GM12878 (cell line): Measurements from ENCODE around the gene CUL5. TPM values are rescaled to one million over a fixed set of nuclear protein-coding genes. Genes with fewer than 3 reads are reported as not detected.

Source experiments
- ATAC-seq: fragments of 200-7000 bp; cut with Tn5 transposase; 3 replicates; pipeline ENCODE4 v1.9.1; 2020; ENCODE audit warnings: mild to moderate bottlenecking, moderate library complexity
- BruUV-seq: library from RNA; stranded (reverse); fragments of 400-500 nt; replicated peaks from 2 replicates; lab custom pipeline; 2021; lab: Mats Ljungman, UMichigan
- CTCF ChIA-PET: fragments of 300-600 bp; sonication (Branson Sonifier 250); formaldehyde crosslinking; extraction: SDS; loops from one replicate; lab custom pipeline; 2021; ENCODE audit warnings: inconsistent platforms; lab: Yijun Ruan, JAX
- POLR2A ChIA-PET: fragments of 350-600 bp; formaldehyde crosslinking; extraction: SDS; loops from one replicate; lab custom pipeline; 2021; ENCODE audit warnings: inconsistent platforms; lab: Charles Lee
- RAD21 ChIA-PET: fragments of 300-600 bp; sonication (Branson Sonifier 250); formaldehyde crosslinking; loops from one replicate; lab custom pipeline; 2023; ENCODE audit warnings: antibody characterized with exemption; ENCODE audit not compliant: unreplicated experiment; lab: Charles Lee
- SMC1A ChIA-PET: fragments of 300-600 bp; sonication (Branson Sonifier 250); formaldehyde crosslinking; loops from one replicate; lab custom pipeline; 2023; ENCODE audit not compliant: unreplicated experiment, uncharacterized antibody; lab: Charles Lee
- DNase-seq: peaks from one replicate; pipeline ENCODE4 v3.0.0-alpha.2; 2011; ENCODE audit warnings: low read depth, low spot score
- FAIRE-seq: peaks from 3 replicates; lab custom pipeline; 2011; peaks lifted over from hg19 to GRCh38; lab: Jason Lieb, UNC
- H2AFZ ChIP-seq: 2 replicates; pipeline ENCODE4 v1.6.0; 2011; ENCODE audit warnings: low read depth, low read length, control low read depth; ENCODE audit not compliant: control insufficient read depth
- H3K27ac ChIP-seq: 2 replicates; pipeline ENCODE4 v1.5.1; 2011; ENCODE audit warnings: control low read depth; ENCODE audit not compliant: control insufficient read depth, insufficient read depth
- H3K27me3 ChIP-seq, 2 experiments: replicated peaks in 1 of 2; 2 replicates each; pipeline versions ENCODE4 v1.6.0 to v1.6.1; 2011; ENCODE audit warnings: low read length in 1 of 2; ENCODE audit not compliant: control insufficient read depth in 2 of 2, insufficient read depth in 2 of 2
- H3K36me3 ChIP-seq, 2 experiments: 2 replicates each; pipeline ENCODE4 v1.5.1; 2011; ENCODE audit warnings: low read length in 1 of 2; ENCODE audit not compliant: control insufficient read depth in 2 of 2, insufficient read depth in 2 of 2
- H3K4me1 ChIP-seq: 2 replicates; pipeline ENCODE4 v1.6.1; 2011; ENCODE audit warnings: mild to moderate bottlenecking, low read length, moderate library complexity, mixed read lengths; ENCODE audit not compliant: control insufficient read depth, insufficient read depth
- H3K4me2 ChIP-seq: 2 replicates; pipeline ENCODE4 v1.6.0; 2011; ENCODE audit warnings: control low read depth; ENCODE audit not compliant: control insufficient read depth, insufficient read depth
- H3K4me3 ChIP-seq: fragments of 200-600 bp; sonication (generic); 2 replicates; pipeline ENCODE4 v1.5.1; 2016
- H3K79me2 ChIP-seq: 2 replicates; pipeline ENCODE4 v1.6.0; 2011; ENCODE audit warnings: low read length; ENCODE audit not compliant: control insufficient read depth, insufficient read depth
- H3K9ac ChIP-seq: 2 replicates; pipeline ENCODE4 v1.8.0; 2011; ENCODE audit warnings: low read length, control low read depth, mixed read lengths; ENCODE audit not compliant: control insufficient read depth, insufficient read depth
- H3K9me3 ChIP-seq: replicated peaks from 3 replicates; pipeline ENCODE4 v1.5.1; 2011; ENCODE audit warnings: mild to moderate bottlenecking, low read length; ENCODE audit not compliant: control insufficient read depth, insufficient read depth
- H4K20me1 ChIP-seq: 2 replicates; pipeline ENCODE4 v1.6.0; 2011; ENCODE audit not compliant: control insufficient read depth, insufficient read depth
- BHLHE40 ChIP-seq, 2 experiments: fragments of 450-650 bp in 1 of 2; IDR thresholded peaks; 2 replicates each; pipeline ENCODE4 v1.6.1; 2011 to 2017; ENCODE audit warnings: low read depth in 2 of 2, borderline replicate concordance in 1 of 2, improper control_type of control experiment in 1 of 2, low read length in 1 of 2, mild to moderate bottlenecking in 1 of 2
- BRCA1 ChIP-seq: IDR thresholded peaks from 2 replicates; pipeline ENCODE4 v1.6.1; 2011; ENCODE audit warnings: low read depth, low read length, improper control_type of control experiment
- CTCF ChIP-seq, 3 experiments: IDR thresholded peaks in 2 of 3; conservative IDR thresholded peaks in 1 of 3; 2 replicates each; pipeline ENCODE4 v1.5.1; 2011; ENCODE audit warnings: low read depth in 3 of 3, low read length in 3 of 3, mild to moderate bottlenecking in 3 of 3, control low read depth in 2 of 3, moderate library complexity in 2 of 3, inconsistent platforms in 1 of 3, mixed read lengths in 1 of 3; ENCODE audit not compliant: control insufficient read depth in 2 of 3, insufficient read depth in 1 of 3; ENCODE audit errors: extremely low read depth in 1 of 3
- HDAC6 ChIP-seq: fragments of 200-600 bp; sonication (generic); IDR thresholded peaks from one replicate; pipeline ENCODE4 v1.8.0; 2017; ENCODE audit warnings: antibody characterized with exemption; ENCODE audit not compliant: unreplicated experiment
- IRF4 ChIP-seq: IDR thresholded peaks from 2 replicates; pipeline ENCODE4 v1.6.1; 2011; ENCODE audit warnings: low read depth, low read length
- NR2F1 ChIP-seq: fragments of 450-650 bp; conservative IDR thresholded peaks from 2 replicates; pipeline ENCODE4 v1.6.1; 2017; ENCODE audit warnings: mild to moderate bottlenecking
- PKNOX1 ChIP-seq: fragments of 450-650 bp; IDR thresholded peaks from 2 replicates; pipeline ENCODE4 v1.6.1; 2016; ENCODE audit warnings: mild to moderate bottlenecking
- POLR2AphosphoS2 ChIP-seq: IDR thresholded peaks from 2 replicates; pipeline ENCODE4 v1.6.1; 2011; ENCODE audit warnings: low read depth, mild to moderate bottlenecking, low read length, improper control_type of control experiment, moderate library complexity
- RAD21 ChIP-seq: IDR thresholded peaks from 2 replicates; pipeline ENCODE4 v1.6.1; 2011; ENCODE audit warnings: mild to moderate bottlenecking, low read depth, low read length, moderate library complexity; ENCODE audit not compliant: insufficient read depth
- SMAD5 ChIP-seq: IDR thresholded peaks from 2 replicates; pipeline ENCODE4 v1.6.1; 2016; ENCODE audit warnings: antibody characterized with exemption, low read depth
- SP1 ChIP-seq: IDR thresholded peaks from one replicate; pipeline ENCODE4 v1.6.1; 2011; ENCODE audit warnings: low read depth, low read length
- TCF7 ChIP-seq: IDR thresholded peaks from 2 replicates; pipeline ENCODE4 v1.6.1; 2014; ENCODE audit warnings: antibody characterized with exemption, borderline replicate concordance
- YBX1 ChIP-seq: fragments of 450-650 bp; IDR thresholded peaks from 2 replicates; pipeline ENCODE4 v1.6.1; 2016; ENCODE audit warnings: antibody characterized with exemption
- ZBTB11 ChIP-seq: fragments of 450-650 bp; formaldehyde crosslinking; IDR thresholded peaks from 2 replicates; pipeline ENCODE4 v1.5.0; 2022; ENCODE audit warnings: mild to moderate bottlenecking, missing genetic modification characterization
- ZNF207 ChIP-seq: fragments of 450-650 bp; IDR thresholded peaks from 2 replicates; pipeline ENCODE4 v1.6.1; 2014; ENCODE audit warnings: antibody characterized with exemption, mild to moderate bottlenecking, borderline replicate concordance
- WGBS: methylation state at CpG from one replicate; pipeline ENCODE4 v1.1.6; 2016; ENCODE audit warnings: low lambda C conversion rate; ENCODE audit not compliant: insufficient replicate concordance, insufficient coverage; ENCODE audit errors: missing lambda C conversion rate; 5-methylcytosine and 5-hydroxymethylcytosine counted together
- in situ Hi-C: fragments of 300-500 bp; cut with MboI; formaldehyde crosslinking; loops from 9 replicates; pipeline ENCODE4 v1.14.3; 2018; ENCODE audit warnings: mixed read lengths
- intact Hi-C: fragments of 100-400 bp; cut with micrococcal nuclease; formaldehyde crosslinking; loops from one replicate; pipeline ENCODE4 v1.14.2; 2022; ENCODE audit not compliant: unreplicated experiment
- polyA plus RNA-seq, 11 experiments: library from polyadenylated mRNA; depleted of rRNA in 4 of 11; unstranded in 6 of 11; stranded (reverse) in 5 of 11; fragments of >200 nt; fragmentation: Nextera tagmentation in 4 of 11; fragmentation: Illumina TruSeq in 1 of 11; extraction: Ambion mirVana in 4 of 11; extraction: Trizol in 1 of 11; gene quantifications; 1 replicate in 1 of 11; 2 replicates in 10 of 11; pipeline versions ENCODE4 v1.2.1 to v1.2.3, GENCODE V29; 2011 to 2016; ENCODE audit warnings: inconsistent platforms in 2 of 11, missing spikeins in 2 of 11, low read depth in 1 of 11
- total RNA-seq, 4 experiments: library from RNA; depleted of rRNA in 3 of 4; stranded (reverse); fragments of >200 nt in 3 of 4; fragmentation: Illumina TruSeq in 1 of 4; extraction: Trizol in 1 of 4; gene quantifications; 2 replicates each; pipeline versions ENCODE4 v1.2.1 to v1.2.3, GENCODE V29; 2013 to 2021

The CUL5 gene
- total and polyA plus RNA-seq, 10 of the 15 experiments (the other 5 are each of a cell fraction or from before 2014, with no cell fraction given): 9.1 to 37.6 (median 18.3) TPM

DNA sequence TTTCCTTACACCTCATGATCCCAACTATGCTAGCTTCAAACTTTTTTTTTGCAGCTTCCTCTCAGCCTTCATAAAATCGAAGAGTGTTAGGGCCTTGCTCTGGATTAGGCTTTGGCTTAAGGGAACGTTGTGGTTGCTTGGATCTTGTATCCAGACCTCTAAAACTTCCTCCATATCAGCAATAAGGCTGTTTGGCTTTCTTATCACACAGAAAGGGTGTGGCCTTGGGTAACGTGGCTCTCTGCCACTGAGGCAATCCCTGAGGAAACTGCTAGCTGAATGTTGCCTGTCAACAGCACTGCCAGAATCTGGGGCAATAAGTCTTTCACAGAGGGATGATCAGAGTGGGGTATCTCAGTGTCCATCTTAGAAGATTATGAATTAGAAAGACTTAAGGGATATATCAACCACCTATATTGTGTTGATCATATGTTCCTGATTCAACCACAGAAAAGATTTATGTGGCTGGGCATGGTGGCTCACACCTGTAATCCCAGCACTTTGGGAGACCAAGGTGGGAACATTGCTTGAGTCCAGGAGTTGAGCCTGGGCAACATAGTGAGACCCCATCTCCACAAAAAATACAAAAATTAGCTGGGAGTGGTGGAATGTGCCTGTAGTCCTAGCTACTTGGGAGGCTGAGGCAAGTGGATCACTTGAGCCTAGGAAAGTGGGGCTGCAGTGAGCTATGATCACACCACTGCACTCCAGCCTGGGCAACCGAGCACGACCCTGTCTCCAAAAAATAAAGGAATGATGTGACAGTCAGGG lies 12.5 kb upstream of the CUL5 start:
- 29% methylated on average over 5 of the region's 5 CpGs for WGBS
- in situ Hi-C loops: no loop called here
- no peak for TF ChIP-seq NR2F1
- TF ChIP-seq ZBTB11 (CRISPR knock-in tag): no peak
- TF ChIP-seq HDAC6: no peak
- TF ChIP-seq POLR2AphosphoS2: no peak
- TF ChIP-seq BRCA1: no peak
- no peak for TF ChIP-seq SMAD5
- no peak for TF ChIP-seq RAD21
- TF ChIP-seq BHLHE40 (IDR thresholded peaks at IDR 0.05; ENCODE audit: borderline replicate concordance in 1 of 2, low read depth in 2 of 2, low read length in 1 of 2): no peak
- TF ChIP-seq TCF7: no peak
- no peak for TF ChIP-seq ZNF207
- TF ChIP-seq PKNOX1: no peak
- TF ChIP-seq IRF4: no peak
- no peak for TF ChIP-seq YBX1
- no peak for TF ChIP-seq SP1
- no peak for TF ChIP-seq CTCF (IDR thresholded peaks at IDR 0.05 in 2 of 3, conservative IDR thresholded peaks at IDR 0.05 in 1 of 3; ENCODE audit: control insufficient read depth in 2 of 3, extremely low read depth in 1 of 3, insufficient read depth in 1 of 3, low read depth in 3 of 3, low read length in 3 of 3)

More for the DNA sequence above, 12.5 kb upstream of the CUL5 start:
- Histone ChIP-seq H3K4me3 (no peak overlapping the region), H3K36me3 (no peaks in the 10 kb centered on the region), H3K27me3 (no peaks in the 10 kb centered on the region), H3K4me1 (no peaks in the 10 kb centered on the region), H3K27ac (no peak overlapping the region), H3K9ac (no peak overlapping the region), H4K20me1 (no peaks in the 10 kb centered on the region), H3K79me2 (no peaks in the 10 kb centered on the region), H3K9me3 (no peaks in the 10 kb centered on the region), H2AFZ (no peak overlapping the region), H3K4me2 (no peak overlapping the region)
- ChIA-PET SMC1A (interaction anchor here (1.1 to 1.6 kb wide), 3 partner anchors 15 to 78 kb away, joined by 4 to 5 read pairs (median 4); no protein-coding TSS in a partner anchor), RAD21 (interaction anchor here (0.8 kb wide), 1 partner anchor 651 kb away, joined by 3 read pairs; no protein-coding TSS in a partner anchor), POLR2A (interaction anchor here (1.3 kb wide), 1 partner anchor 22 kb away, joined by 6 read pairs; no protein-coding TSS in a partner anchor), CTCF (interaction anchor here (4.0 kb wide), 1 partner anchor 12 kb away, joined by 23 read pairs; the partner anchor contains the start of gene CUL5)
- BruUV-seq: no TSS peak
- DNase-seq (no peak), ATAC-seq (no peak), FAIRE-seq (no peak)
- intact Hi-C loops: no loop called here
